ENCODE measurements around the gene COL6A5.

The COL6A5 gene

DNA sequence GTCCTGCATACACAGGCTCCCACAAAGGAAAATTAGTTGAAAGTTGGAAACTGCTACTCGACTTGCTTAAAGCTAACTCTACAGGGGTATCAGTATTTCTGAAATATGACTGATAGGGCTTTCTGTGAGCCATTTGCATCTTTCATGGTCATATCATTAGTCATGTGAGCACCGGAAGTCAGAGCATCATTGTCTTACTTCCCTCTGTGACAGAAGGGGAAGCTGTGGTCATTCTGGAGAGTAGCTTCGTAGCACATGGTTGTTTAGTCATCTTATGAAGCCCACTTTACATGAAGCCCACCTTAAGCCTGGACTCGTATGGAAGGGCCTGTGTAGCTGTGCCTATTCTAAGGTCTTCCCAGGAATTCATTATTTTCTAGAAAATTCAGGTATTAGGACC is 69.0 kb downstream of the COL6A5 start:
- DNase-seq (ENCODE audit: low read depth, low spot score) = no peak
- TF ChIP-seq, protein P1, sequence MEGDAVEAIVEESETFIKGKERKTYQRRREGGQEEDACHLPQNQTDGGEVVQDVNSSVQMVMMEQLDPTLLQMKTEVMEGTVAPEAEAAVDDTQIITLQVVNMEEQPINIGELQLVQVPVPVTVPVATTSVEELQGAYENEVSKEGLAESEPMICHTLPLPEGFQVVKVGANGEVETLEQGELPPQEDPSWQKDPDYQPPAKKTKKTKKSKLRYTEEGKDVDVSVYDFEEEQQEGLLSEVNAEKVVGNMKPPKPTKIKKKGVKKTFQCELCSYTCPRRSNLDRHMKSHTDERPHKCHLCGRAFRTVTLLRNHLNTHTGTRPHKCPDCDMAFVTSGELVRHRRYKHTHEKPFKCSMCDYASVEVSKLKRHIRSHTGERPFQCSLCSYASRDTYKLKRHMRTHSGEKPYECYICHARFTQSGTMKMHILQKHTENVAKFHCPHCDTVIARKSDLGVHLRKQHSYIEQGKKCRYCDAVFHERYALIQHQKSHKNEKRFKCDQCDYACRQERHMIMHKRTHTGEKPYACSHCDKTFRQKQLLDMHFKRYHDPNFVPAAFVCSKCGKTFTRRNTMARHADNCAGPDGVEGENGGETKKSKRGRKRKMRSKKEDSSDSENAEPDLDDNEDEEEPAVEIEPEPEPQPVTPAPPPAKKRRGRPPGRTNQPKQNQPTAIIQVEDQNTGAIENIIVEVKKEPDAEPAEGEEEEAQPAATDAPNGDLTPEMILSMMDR (IDR thresholded peaks at IDR 0.05; ENCODE audit: low read depth, low read length) = no peak
- H3K4me3 ChIP-seq (ENCODE audit: low read depth, low read length) = no peak overlapping the region
- in situ Hi-C loops (cut with HindIII; ENCODE audit: low sequenced_read_pairs) = no loop called here

DNA sequence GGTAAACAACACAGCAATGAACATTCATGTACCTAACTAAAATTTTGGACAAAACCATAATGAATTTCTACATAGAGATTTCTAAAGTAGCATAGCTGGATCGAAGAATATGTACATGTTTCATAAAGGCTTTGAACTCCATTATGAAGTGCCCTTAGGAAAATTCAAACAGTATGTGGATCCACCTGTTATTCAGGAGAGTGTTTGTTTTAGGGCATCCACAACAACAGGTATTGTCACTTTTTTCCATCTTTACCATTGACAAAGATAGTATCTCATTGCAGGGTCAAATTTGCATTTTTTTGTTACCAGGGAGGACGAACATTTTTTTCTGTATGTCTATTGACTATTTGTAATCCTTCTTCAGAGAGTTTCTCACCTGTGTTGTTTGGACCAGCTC is 75.0 kb downstream of the COL6A5 start:
- H3K4me3 ChIP-seq (ENCODE audit: low read depth, low read length) = no peak overlapping the region
- TF ChIP-seq, protein P1 (IDR thresholded peaks at IDR 0.05; ENCODE audit: low read depth, low read length) = no peak
- in situ Hi-C loops (cut with HindIII; ENCODE audit: low sequenced_read_pairs) = no loop called here
- no peak for DNase-seq (ENCODE audit: low read depth, low spot score)

DNA sequence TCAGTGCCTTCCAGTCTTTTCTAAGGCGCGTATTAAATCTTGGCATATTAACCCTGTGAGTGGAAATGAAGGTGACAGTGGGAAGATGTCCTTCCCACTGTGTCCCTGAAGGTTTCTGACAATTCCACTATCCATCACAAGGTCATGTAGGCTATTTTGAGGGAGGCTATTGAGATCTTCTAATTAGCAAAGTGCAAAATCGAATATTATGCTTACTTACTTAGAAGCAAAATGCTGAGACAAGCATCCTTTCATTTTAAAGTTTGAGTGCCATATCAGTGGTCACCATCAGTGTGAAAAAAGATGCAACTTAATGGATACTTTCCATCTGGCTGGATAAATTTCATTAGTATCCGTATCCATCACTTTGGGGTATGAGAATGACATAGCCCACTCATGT is 77.6 kb downstream of the COL6A5 start:
- no peak for DNase-seq (ENCODE audit: low read depth, low spot score)
- TF ChIP-seq, protein P1 (IDR thresholded peaks at IDR 0.05; ENCODE audit: low read depth, low read length) = no peak
- in situ Hi-C loops (cut with HindIII; ENCODE audit: low sequenced_read_pairs) = no loop called here
- no peak overlapping the region for H3K4me3 ChIP-seq (ENCODE audit: low read depth, low read length)

DNA sequence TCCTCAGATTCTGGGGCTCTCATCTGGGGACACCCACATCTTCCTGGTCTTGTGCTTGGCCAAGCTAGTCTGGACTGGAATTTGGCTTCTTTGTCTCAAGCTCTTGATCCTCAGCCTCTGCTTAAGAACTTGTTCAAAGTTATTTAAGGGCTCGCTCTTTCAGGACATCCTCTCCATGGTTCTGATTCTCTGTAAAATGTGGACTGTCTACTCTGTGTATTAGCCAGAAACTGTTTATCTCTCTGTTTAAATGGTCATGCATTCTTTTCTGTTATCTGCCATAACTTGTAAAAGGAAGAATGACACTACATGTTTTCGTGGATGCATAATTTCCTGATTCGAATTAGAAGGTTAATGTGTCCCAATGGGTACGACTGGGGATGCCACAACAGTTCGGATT is 79.4 kb downstream of the COL6A5 start:
- no peak overlapping the region for H3K4me3 ChIP-seq (ENCODE audit: low read depth, low read length)
- in situ Hi-C loops (cut with HindIII; ENCODE audit: low sequenced_read_pairs) = no loop called here
- no peak for DNase-seq (ENCODE audit: low read depth, low spot score)
- TF ChIP-seq, protein P1 (IDR thresholded peaks at IDR 0.05; ENCODE audit: low read depth, low read length) = no peak

DNA sequence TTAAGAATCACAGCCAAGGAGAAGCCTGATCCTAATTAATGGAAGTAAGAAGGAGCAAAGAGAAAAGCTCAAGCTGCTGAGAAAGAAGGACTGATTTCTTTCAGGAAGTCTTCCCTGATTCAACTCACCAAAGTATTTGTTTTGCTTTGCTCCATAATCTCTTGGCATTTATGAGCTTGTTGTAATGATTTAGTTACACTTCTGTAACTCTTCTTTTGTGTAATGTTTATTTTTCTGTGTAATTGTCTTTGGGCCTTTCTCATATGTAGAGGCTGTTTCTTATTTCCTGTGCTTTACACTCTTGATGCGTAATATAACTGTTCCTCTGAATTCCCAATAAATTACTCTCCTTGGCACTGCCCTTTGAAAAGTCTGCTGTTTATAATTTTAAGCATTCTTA is 80.0 kb downstream of the COL6A5 start:
- TF ChIP-seq, protein P1 (IDR thresholded peaks at IDR 0.05; ENCODE audit: low read depth, low read length) = no peak
- H3K4me3 ChIP-seq (ENCODE audit: low read depth, low read length) = no peak overlapping the region
- in situ Hi-C loops (cut with HindIII; ENCODE audit: low sequenced_read_pairs) = no loop called here
- no peak for DNase-seq (ENCODE audit: low read depth, low spot score)

DNA sequence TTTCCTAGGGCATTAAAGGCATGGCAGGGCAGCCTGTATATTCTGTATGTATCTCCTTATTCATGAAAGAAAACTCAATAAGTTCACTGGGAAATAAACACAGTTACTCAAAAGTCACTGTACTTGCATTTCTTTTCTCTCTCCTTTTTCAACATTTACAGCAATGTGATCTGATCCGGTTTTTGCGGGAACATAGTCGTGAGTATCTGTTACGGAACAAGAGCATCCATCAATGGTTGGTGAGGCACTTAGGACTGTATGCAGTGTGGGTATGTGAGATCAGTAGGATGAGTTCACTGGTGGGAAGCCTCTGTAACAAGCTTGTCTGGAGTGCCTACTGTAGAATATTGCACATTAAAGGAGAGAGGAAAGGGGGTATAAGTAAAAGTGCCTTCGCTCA is 80.7 kb downstream of the COL6A5 start:
- H3K4me3 ChIP-seq (ENCODE audit: low read depth, low read length) = no peak overlapping the region
- no peak for DNase-seq (ENCODE audit: low read depth, low spot score)
- TF ChIP-seq, protein P1 (IDR thresholded peaks at IDR 0.05; ENCODE audit: low read depth, low read length) = no peak
- in situ Hi-C loops (cut with HindIII; ENCODE audit: low sequenced_read_pairs) = no loop called here

Data from astrocyte of the spinal cord (primary cell).